ENCODE data around the gene GABRB1.

The GABRB1 gene

GRCh38 chr4:47045261-47045660 is 13.9 kb downstream of the GABRB1 start:
- no peak for DNase-seq (ENCODE audit: low read depth in 1 of 2, low spot score in 1 of 2)

GRCh38 chr4:47049347-47049746 is 18.0 kb downstream of the GABRB1 start:
- DNase-seq (ENCODE audit: low read depth in 1 of 2, low spot score in 1 of 2) = no peak

GRCh38 chr4:47050761-47051725 is 19.7 kb downstream of the GABRB1 start:
- DNase-seq (ENCODE audit: low read depth in 1 of 2, low spot score in 1 of 2) = no peak

GRCh38 chr4:47053485-47053884 is 22.1 kb downstream of the GABRB1 start:
- DNase-seq (ENCODE audit: low read depth in 1 of 2, low spot score in 1 of 2) = no peak

- no peak for DNase-seq (ENCODE audit: low read depth in 1 of 2, low spot score in 1 of 2)
These were observed 22.8 kb downstream of the GABRB1 start for GRCh38 chr4:47054130-47054529.

- no peak for DNase-seq (ENCODE audit: low read depth in 1 of 2, low spot score in 1 of 2)
These were observed 26.6 kb downstream of the GABRB1 start for GRCh38 chr4:47057991-47058390.

GRCh38 chr4:47060561-47060960 is 29.2 kb downstream of the GABRB1 start:
- no peak for DNase-seq (ENCODE audit: low read depth in 1 of 2, low spot score in 1 of 2)

GRCh38 chr4:47061435-47061834 is 30.1 kb downstream of the GABRB1 start:
- no peak for DNase-seq (ENCODE audit: low read depth in 1 of 2, low spot score in 1 of 2)

GRCh38 chr4:47065051-47065481 is 33.7 kb downstream of the GABRB1 start:
- DNase-seq (ENCODE audit: low read depth in 1 of 2, low spot score in 1 of 2) = no peak

GRCh38 chr4:47068986-47069385 is 37.6 kb downstream of the GABRB1 start:
- DNase-seq (ENCODE audit: low read depth in 1 of 2, low spot score in 1 of 2) = no peak

GRCh38 chr4:47071901-47072341 is 40.6 kb downstream of the GABRB1 start:
- DNase-seq (ENCODE audit: low read depth in 1 of 2, low spot score in 1 of 2) = no peak

GRCh38 chr4:47073647-47074046 is 42.3 kb downstream of the GABRB1 start:
- no peak for DNase-seq (ENCODE audit: low read depth in 1 of 2, low spot score in 1 of 2)

- no peak for DNase-seq (ENCODE audit: low read depth in 1 of 2, low spot score in 1 of 2)
These were observed 43.4 kb downstream of the GABRB1 start for GRCh38 chr4:47074816-47075215.

GRCh38 chr4:47075262-47075661 is 43.9 kb downstream of the GABRB1 start:
- no peak for DNase-seq (ENCODE audit: low read depth in 1 of 2, low spot score in 1 of 2)

- DNase-seq (ENCODE audit: low read depth in 1 of 2, low spot score in 1 of 2) = no peak
These were observed 44.6 kb downstream of the GABRB1 start for GRCh38 chr4:47075919-47076318.

GRCh38 chr4:47084111-47084510 is 52.7 kb downstream of the GABRB1 start:
- no peak for DNase-seq (ENCODE audit: low read depth in 1 of 2, low spot score in 1 of 2)

GRCh38 chr4:47084795-47085194 is 53.4 kb downstream of the GABRB1 start:
- DNase-seq (ENCODE audit: low read depth in 1 of 2, low spot score in 1 of 2) = no peak

GRCh38 chr4:47088298-47088697 is 56.9 kb downstream of the GABRB1 start:
- no peak for DNase-seq (ENCODE audit: low read depth in 1 of 2, low spot score in 1 of 2)

GRCh38 chr4:47095884-47096283 is 64.5 kb downstream of the GABRB1 start:
- no peak for DNase-seq (ENCODE audit: low read depth in 1 of 2, low spot score in 1 of 2)

GRCh38 chr4:47101453-47101852 is 70.1 kb downstream of the GABRB1 start:
- DNase-seq (ENCODE audit: low read depth in 1 of 2, low spot score in 1 of 2) = no peak

GRCh38 chr4:47104986-47105385 is 73.6 kb downstream of the GABRB1 start:
- no peak for DNase-seq (ENCODE audit: low read depth in 1 of 2, low spot score in 1 of 2)

GRCh38 chr4:47106561-47106960 is 75.2 kb downstream of the GABRB1 start:
- DNase-seq (ENCODE audit: low read depth in 1 of 2, low spot score in 1 of 2) = no peak

GRCh38 chr4:47109379-47109778 is 78.0 kb downstream of the GABRB1 start:
- DNase-seq (ENCODE audit: low read depth in 1 of 2, low spot score in 1 of 2) = no peak

Measured in activated CD4-positive, alpha-beta T cell treated with anti-CD3 and anti-CD28 coated beads, Interleukin-2, amount 50 U/mL, for 24 hours (primary cell).